ENCODE measurements around the gene PTPRG.
"Not testable (repeated sequence)": the region's sequence is repeated elsewhere in the genome, so short reads cannot be mapped to it uniquely, and the experiment has no call there.

The PTPRG gene

DNA sequence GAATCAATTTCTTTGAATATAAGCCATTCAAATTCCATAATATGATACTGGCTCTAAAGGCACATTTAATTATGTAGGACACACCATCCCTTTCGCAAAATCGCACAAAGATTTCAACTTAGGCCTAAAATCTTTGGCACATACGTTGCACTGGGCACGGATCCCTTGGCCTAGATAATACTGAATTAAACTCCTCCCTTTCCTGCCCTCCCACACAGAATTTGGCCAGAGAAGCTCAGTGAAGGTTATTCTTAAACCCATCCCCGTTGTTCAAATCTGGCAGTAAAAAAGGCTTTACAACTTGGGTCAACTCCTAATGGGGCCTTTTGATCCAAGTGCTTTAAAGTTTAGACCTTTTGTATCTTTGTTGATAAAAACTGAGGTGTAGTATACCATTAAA is 247.2 kb downstream of the PTPRG start:
- DNase-seq, result no peak

DNA sequence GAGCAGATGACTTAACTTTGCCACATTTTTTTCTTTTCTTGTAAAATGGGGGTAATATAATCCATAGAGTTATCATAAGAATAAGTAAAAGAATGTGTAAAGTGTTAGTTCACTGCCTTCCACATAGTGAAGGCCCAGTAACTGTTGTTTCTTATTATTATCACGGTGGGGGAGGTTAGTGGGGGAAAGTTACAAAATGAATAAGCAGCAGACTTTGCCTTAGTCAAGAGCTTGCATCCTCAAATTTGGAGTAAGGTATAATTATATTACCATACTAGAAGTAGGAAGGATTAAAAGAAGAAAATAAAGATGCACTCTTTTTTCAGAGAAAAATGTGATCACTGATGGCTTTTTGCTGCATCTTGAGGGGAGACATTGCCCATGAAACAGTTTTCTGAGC is 247.6 kb downstream of the PTPRG start:
- no peak for DNase-seq

DNA sequence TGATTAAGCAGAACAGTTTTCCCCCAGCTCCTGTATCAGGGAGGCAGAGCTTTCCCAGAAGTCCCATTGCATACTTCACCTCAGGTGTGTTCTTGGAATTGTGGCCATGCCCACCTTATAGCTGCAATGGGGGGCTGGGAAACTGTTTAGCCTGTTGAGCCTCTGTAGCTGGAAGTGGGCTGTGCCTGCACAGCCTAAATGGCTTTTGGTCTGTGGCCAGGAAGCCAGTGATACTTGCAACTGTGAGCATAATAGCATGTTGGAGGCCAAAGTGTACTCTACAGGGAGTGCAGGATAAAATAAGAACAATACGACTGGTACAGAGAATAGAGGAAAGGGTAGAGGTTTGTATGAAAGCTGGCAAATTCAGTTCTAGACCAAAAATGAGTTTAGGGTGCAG is 248.5 kb downstream of the PTPRG start:
- DNase-seq, result no peak

DNA sequence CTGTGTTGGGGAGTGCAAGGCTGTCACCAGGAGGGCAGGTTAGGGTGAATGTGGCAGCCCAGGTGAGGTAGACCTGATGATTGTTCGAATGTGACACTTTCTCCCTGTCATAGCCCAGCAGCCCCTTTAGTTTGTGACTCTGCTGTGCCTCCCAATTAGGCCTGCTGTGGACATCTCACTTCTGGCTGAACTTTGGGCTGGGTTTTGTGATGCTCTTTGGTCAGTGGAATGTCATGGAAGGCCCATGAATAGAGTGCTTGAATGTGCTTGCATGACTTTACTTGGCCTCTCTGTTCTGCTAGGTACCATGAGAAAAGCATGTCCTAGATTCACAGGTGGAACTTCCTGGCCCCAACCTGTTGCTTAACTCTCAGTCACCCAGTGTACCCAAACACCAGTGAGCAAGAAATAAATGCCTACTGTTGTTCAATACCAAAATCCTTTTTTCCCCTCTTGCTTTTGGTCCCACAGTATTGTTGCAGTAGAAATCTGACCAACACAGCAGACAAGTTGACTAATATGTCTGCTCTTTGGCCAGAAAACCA is 249.7 kb downstream of the PTPRG start:
- no peak for DNase-seq

GRCh38 chr3:61811652-61812051 is 250.3 kb downstream of the PTPRG start:
- DNase-seq, result no peak

GRCh38 chr3:61812085-61812484 is 250.7 kb downstream of the PTPRG start:
- DNase-seq, result no peak

GRCh38 chr3:61812517-61812916 is 251.1 kb downstream of the PTPRG start:
- no peak for DNase-seq

GRCh38 chr3:61813636-61814035 is 252.3 kb downstream of the PTPRG start:
- DNase-seq, result no peak

- no peak for DNase-seq
Measured at GRCh38 chr3:61814674-61815073, 253.3 kb downstream of the PTPRG start.

DNA sequence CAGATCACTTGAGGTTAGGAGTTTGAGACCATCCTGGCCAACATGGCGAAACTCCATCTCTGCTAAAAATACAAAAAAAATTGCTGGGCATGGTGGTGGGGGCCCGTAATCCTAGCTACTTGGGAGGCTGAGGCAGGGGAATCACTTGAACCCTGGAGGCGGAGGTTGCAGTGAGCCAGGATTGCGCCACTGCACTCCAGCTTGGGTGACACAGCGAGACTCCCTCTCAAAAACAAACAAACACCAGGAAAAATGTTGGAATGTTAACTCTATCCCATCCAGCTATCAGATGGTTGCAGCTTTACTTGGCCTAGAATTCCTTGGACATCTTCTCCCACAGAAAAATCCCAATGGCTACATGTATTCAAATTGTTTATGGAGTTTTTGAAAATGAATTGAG is 254.9 kb downstream of the PTPRG start:
- DNase-seq, result not testable (repeated sequence)

DNA sequence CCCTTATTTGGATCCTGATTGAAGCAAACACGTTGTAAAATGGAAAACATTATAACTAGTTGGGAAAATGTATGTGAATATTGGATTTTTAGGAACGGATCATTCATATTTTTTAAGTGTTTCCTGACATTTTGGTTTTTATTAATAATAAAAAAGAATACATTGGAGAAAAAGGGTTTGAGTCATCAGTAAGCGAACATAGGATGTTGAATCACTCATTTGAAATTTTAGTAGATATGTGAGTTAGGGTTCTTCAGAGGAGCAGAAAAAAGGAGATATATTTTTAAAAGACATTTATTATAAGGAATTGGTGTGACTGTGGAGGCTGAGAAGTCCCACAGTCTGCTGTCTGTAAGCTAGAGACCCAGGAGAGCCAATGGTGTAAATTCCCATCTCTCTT is 258.5 kb downstream of the PTPRG start:
- no peak for DNase-seq

DNA sequence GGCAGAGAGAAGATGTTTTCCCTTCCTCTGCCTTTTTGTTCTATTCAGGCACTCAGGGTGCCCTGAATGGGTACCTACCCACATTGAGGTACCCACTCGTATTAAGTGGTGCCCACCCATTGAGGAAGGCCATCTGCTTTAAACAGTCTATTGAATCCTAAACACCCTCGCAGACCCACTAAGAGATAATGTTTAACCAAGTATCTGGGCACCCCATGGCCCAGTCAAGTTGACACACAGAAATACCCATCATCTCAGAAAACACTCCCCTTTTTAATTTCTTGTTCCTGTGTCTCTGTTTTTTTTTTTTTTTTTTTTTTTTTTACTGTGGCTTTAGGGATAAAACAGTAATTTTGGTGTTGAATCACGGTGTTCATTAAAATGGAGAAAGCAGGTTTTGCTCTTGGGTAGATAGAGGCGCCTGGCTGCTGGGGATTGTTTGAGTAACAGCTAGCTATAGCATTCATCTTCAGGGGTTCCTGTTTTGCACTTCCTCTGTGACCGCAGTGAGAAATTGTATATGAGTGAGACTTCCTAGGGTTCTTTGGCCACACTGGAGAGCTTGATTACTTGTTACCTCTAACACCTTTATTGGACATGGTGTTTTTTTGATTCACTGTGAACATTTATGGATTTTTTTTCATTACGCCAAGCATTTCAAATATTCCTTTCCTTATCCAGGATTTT is 259.1 kb downstream of the PTPRG start:
- DNase-seq, result no peak

DNA sequence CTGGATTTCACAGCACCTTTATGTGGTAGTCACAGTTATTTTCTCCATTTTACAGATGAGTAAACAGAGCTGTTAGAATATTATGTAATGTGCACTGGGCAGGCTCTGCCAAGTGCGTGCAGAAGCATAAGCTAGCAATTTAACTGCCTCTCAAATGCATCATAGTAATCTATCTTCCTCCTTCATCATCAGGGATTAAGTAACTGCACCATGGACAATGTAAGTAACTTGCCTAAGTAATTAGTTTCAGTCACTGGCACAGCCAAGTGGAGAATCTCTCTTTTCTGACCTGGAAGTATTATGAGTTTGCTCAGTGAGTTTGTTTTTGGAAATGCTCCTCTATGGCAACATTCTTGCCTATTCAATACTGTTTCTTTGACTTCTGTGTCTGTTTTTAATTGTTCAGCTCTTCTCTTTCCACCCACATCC is 260.5 kb downstream of the PTPRG start:
- DNase-seq, result no peak

- DNase-seq, result no peak
Measured at GRCh38 chr3:61822588-61822987, 261.2 kb downstream of the PTPRG start.

DNA sequence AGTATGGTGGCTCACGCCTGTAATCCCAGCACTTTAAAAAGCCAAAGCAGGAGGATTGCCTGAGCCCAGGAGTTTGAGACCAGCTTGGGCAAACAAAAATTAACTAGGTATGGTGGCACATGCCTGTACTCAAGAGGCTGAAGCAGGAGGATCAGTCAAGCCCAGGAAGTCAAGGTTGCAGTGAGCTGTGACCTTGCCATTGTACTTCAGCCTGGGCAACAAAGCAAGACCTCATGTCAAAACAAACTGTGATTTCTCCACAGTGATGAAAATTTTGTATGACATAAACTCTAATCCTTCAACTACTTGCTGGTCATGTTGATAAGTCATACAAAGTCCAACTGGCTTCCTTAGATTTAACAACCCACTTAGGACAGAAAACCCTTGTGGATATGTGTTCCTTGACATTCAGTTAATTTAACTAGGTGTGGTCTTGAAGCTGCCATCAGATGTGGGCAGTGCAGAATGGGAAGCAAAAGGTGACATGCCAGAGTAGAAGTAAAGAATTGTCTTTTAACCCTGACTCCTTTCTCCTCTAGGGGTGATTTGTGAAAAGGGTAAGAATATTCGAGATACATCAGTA is 263.3 kb downstream of the PTPRG start:
- DNase-seq, result no peak

DNA sequence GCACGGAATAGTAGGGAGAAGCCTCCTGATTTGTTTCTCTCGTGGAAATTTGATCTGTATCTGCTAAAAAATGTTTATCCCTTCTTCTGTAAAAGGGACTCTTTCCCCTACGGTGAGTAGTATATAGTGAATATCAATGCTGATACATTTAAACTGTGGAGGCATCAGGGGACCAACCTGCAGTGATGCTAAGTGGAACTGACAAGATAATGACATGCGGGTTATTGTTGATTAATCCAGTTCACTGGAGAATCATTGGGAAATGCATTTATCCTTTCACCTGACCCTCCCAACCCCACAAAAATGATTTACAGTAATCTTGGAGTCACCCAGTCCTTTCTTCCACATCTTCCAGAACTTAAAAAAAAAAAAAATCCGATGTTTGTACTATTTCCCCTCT is 264.8 kb downstream of the PTPRG start:
- DNase-seq, result no peak

GRCh38 chr3:61828184-61828874 is 267.0 kb downstream of the PTPRG start:
- no peak for DNase-seq

- DNase-seq, result no peak
Measured at GRCh38 chr3:61828880-61829721, 267.7 kb downstream of the PTPRG start.

DNA sequence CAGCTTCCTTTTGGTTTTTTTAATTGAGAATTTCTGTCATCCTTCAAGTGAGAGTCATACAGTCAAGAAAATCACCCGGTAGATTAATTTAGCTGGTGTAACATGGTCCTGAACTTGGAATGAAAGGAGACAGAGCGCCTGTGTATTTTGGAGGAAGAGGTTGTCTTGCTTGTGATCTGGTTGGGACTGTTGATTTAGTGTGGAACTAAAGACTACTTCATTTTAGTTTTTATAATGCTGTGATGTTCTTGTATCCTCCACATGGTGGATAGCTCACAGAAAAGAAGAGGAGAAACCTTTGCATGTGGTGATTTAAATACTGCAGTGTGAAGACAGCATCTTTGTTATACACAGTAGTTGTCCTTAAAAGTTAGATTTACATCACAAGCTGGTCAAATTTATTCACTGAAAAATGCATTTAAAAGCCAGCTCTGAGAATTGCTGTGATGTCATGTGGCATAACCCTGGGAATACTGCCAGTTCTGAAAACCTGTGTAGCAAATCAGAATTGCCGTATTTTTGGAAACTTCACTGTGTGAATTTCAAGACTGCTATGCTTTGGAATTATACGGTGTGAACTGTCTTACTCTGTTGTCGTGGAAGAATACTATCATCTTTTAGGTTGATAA is 268.5 kb downstream of the PTPRG start:
- DNase-seq, result no peak

GRCh38 chr3:61831973-61832372 is 270.6 kb downstream of the PTPRG start:
- no peak for DNase-seq

- DNase-seq, result no peak
Measured at GRCh38 chr3:61832375-61833229, 271.2 kb downstream of the PTPRG start.

DNA sequence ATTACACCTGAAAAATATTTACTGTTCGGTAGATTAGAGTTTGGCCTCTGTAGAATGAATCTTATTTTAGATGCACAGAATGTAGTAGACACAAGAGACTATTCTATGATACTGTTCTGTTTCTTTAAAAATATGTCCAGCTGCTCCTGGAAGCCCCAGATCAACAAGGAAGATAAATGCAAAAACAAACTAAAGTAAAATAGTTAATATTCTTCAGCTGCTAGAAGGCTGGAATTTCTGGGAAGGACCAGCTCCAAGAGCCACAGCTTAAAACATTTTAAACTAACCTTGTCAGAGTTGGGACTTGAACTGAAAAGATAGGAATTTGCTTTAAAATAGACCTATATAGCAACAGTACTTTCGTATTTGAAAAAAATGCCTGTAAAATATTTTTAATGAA is 277.9 kb downstream of the PTPRG start:
- DNase-seq, result no peak

Data from CD4-positive, alpha-beta T cell treated with Interleukin-4 for 4 hours (primary cell).